ENCODE results near the gene GNPTAB. TPM values are rescaled to one million over a fixed set of nuclear protein-coding genes. Genes with fewer than 3 reads are reported as not detected.

Gene GNPTAB
- total and polyA plus RNA-seq, 7 donors = 12.0 to 42.2 (median 25.4) TPM

DNA sequence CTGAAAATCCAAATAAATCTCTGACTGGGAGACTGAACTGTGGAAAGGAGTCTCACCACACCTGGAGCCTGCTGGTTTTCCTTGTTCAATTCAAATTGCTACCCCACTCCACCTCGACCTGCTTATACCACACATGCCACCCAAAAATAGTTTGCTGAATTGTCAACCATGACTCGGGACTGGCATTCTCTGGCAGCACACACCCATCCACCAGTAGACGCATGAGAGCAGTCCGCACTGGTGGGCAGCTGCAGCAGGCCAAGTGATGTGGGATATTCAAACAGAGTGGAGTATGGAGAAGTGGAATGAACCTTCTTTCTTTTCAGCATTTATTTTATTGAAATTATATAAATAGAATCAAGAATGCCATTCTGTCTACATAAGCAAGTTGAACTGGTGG is 52.8 kb downstream of the GNPTAB start:
- Histone ChIP-seq H3K36me3 (peaks cover 0 to 18% (median 2%) of the 10 kb centered on the region in 4 donors), H3K9me3 (no peaks in the 10 kb centered on the region), H3K4me1 (no peaks in the 10 kb centered on the region), H3K4me3 (no peak overlapping the region), H3K27ac (peak overlapping the region in 1 of 4 donors; percentile 30), H3K27me3 (no peaks in the 10 kb centered on the region)
- TF ChIP-seq CTCF (IDR thresholded peaks at IDR 0.05) (no peak), POLR2A (IDR thresholded peaks at IDR 0.05) (no peak), POLR2AphosphoS5 (IDR thresholded peaks at IDR 0.05) (no peak), EP300 (IDR thresholded peaks at IDR 0.05) (no peak)
- intact Hi-C loops (cut with DNase I) = no loop called here
- 74 to 86% methylated on average over 4 of the region's 4 CpGs for WGBS, 2 donors
- no peak for DNase-seq

DNA sequence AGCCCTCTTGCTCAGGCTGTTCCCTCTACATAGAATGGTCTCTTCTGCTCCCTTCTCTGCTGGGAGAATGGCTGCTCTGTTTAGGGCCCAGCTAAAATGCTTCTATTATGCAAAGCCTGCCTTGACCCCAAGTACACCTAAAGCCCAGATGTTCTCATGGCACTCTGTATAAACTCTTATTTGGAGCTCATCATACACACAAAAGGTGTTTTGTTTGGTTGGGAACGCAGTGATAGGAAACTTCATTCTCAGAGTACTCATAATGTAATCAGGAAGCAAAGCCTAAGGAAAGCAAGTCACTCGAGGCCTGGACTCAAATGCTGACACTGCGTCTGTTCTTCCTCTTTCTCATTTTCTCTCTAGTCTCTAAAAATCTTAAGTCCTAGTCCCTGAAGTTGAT is 53.3 kb downstream of the GNPTAB start:
- H3K4me3 ChIP-seq = no peak overlapping the region
- no peaks in the 10 kb centered on the region for H3K4me1 ChIP-seq
- WGBS, 2 donors = 25 to 41% methylated on average over 3 of the region's 3 CpGs
- H3K9me3 ChIP-seq = no peaks in the 10 kb centered on the region
- H3K27ac ChIP-seq = peak overlapping the region in 2 of 4 donors; percentile 30 to 33
- DNase-seq = no peak
- intact Hi-C loops (cut with DNase I) = no loop called here
- H3K36me3 ChIP-seq = peaks cover 0 to 18% (median 2%) of the 10 kb centered on the region in 4 donors
- TF ChIP-seq EP300 (IDR thresholded peaks at IDR 0.05) = no peak
- no peak for TF ChIP-seq CTCF (IDR thresholded peaks at IDR 0.05)
- TF ChIP-seq POLR2A (IDR thresholded peaks at IDR 0.05) = no peak
- TF ChIP-seq POLR2AphosphoS5 (IDR thresholded peaks at IDR 0.05) = no peak
- H3K27me3 ChIP-seq = no peaks in the 10 kb centered on the region

- H3K36me3 ChIP-seq = peaks cover 0 to 19% (median 2%) of the 10 kb centered on the region in 4 donors
- DNase-seq = no peak
- 46 to 54% methylated on average over 2 of the region's 2 CpGs for WGBS, 2 donors
- H3K4me1 ChIP-seq = no peaks in the 10 kb centered on the region
- intact Hi-C loops (cut with DNase I) = loop anchor here (2.0 kb wide), 1 partner anchor 55 kb away; the partner anchor contains the start of gene GNPTAB
- no peaks in the 10 kb centered on the region for H3K9me3 ChIP-seq
- TF ChIP-seq POLR2AphosphoS5 (IDR thresholded peaks at IDR 0.05) (no peak), EP300 (IDR thresholded peaks at IDR 0.05) (no peak), POLR2A (IDR thresholded peaks at IDR 0.05) (no peak), CTCF (IDR thresholded peaks at IDR 0.05) (no peak)
- H3K27ac ChIP-seq = no peak overlapping the region
- H3K27me3 ChIP-seq = no peaks in the 10 kb centered on the region
- no peak overlapping the region for H3K4me3 ChIP-seq
Measured at GRCh38 chr12:101775816-101776215, 54.9 kb downstream of the GNPTAB start.

GRCh38 chr12:101773650-101774162 is 57.1 kb downstream of the GNPTAB start:
- Histone ChIP-seq H3K27me3 (no peaks in the 10 kb centered on the region), H3K36me3 (peaks cover 0 to 33% (median 8%) of the 10 kb centered on the region in 4 donors), H3K4me1 (no peaks in the 10 kb centered on the region), H3K4me3 (no peak overlapping the region), H3K27ac (no peak overlapping the region), H3K9me3 (no peaks in the 10 kb centered on the region)
- 45 to 49% methylated on average over 2 of the region's 2 CpGs for WGBS, 2 donors
- intact Hi-C loops (cut with DNase I) = loop anchor here (2.0 kb wide), 1 partner anchor 57 kb away; the partner anchor contains the start of gene GNPTAB
- peak in 1 of 4 donors; percentile 7 for TF ChIP-seq POLR2AphosphoS5 (IDR thresholded peaks at IDR 0.05)
- TF ChIP-seq CTCF (IDR thresholded peaks at IDR 0.05) = peak; percentile 86 to 95 (median 90)
- TF ChIP-seq POLR2A (IDR thresholded peaks at IDR 0.05) = no peak
- no peak for TF ChIP-seq EP300 (IDR thresholded peaks at IDR 0.05)
- DNase-seq = peak; percentile 73

Data from sigmoid colon (tissue), 7 donors.